CD14-positive monocyte (primary cell): Measurements from ENCODE around the gene VPS37B. TPM values are rescaled to one million over a fixed set of nuclear protein-coding genes. Genes with fewer than 3 reads are reported as not detected.

Experiments
- DNase-seq, 3 donors: peaks; one replicate each; pipeline ENCODE4 v3.0.0-alpha.2; 2011 to 2022
- H2AFZ ChIP-seq: 2 replicates; pipeline ENCODE4 v1.6.0; 2012; ENCODE audit warnings: mild to moderate bottlenecking, low read depth, low read length, inconsistent platforms; ENCODE audit not compliant: insufficient read depth, poor library complexity, severe bottlenecking
- H3K27ac ChIP-seq, 2 donors: 1 replicate in 1 of 2; 2 replicates in 1 of 2; pipeline ENCODE4 v1.5.1; 2012 to 2013; ENCODE audit warnings: low read length in 2 of 2, control low read depth in 1 of 2, inconsistent platforms in 1 of 2, low read depth in 1 of 2, mild to moderate bottlenecking in 1 of 2
- H3K27me3 ChIP-seq, 2 donors: one replicate each; pipeline versions ENCODE4 v1.6.0 to v1.6.1; 2011 to 2013; ENCODE audit warnings: low read length in 2 of 2; ENCODE audit not compliant: control insufficient read depth in 2 of 2, insufficient read depth in 2 of 2
- H3K36me3 ChIP-seq, 2 donors: replicated peaks in 1 of 2; 1 replicate in 1 of 2; 2 replicates in 1 of 2; pipeline versions ENCODE4 v1.5.1 to v1.6.1; 2012 to 2013; ENCODE audit warnings: low read length in 2 of 2, control low read depth in 1 of 2, inconsistent platforms in 1 of 2, mild to moderate bottlenecking in 1 of 2; ENCODE audit not compliant: insufficient read depth in 2 of 2, control insufficient read depth in 1 of 2
- H3K4me1 ChIP-seq, 2 donors: 1 replicate in 1 of 2; 2 replicates in 1 of 2; pipeline versions ENCODE4 v1.5.1 to v1.6.1; 2012 to 2013; ENCODE audit warnings: low read length in 2 of 2, control low read depth in 1 of 2, inconsistent platforms in 1 of 2, mild to moderate bottlenecking in 1 of 2, moderate library complexity in 1 of 2; ENCODE audit not compliant: insufficient read depth in 2 of 2, control insufficient read depth in 1 of 2
- H3K4me2 ChIP-seq: replicated peaks from 2 replicates; pipeline ENCODE3; 2012; ENCODE audit warnings: low read length, moderate library complexity, mild to moderate bottlenecking; ENCODE audit not compliant: poor library complexity, severe bottlenecking; ENCODE audit errors: extremely low read depth
- H3K4me3 ChIP-seq, 3 experiments: fragments of 200-600 bp in 1 of 3; sonication (generic) in 1 of 3; replicated peaks in 1 of 3; 1 replicate in 2 of 3; 2 replicates in 1 of 3; pipeline ENCODE4 v1.5.1; 2011 to 2013; ENCODE audit warnings: low read length in 3 of 3, mild to moderate bottlenecking in 3 of 3, control low read depth in 2 of 3, low read depth in 2 of 3, inconsistent platforms in 1 of 3, moderate library complexity in 1 of 3
- H3K79me2 ChIP-seq: 2 replicates; pipeline ENCODE4 v1.6.0; 2012; ENCODE audit warnings: mild to moderate bottlenecking, control low read depth, inconsistent platforms, low read length, moderate library complexity; ENCODE audit not compliant: insufficient read depth
- H3K9ac ChIP-seq: 2 replicates; pipeline ENCODE4 v1.6.0; 2017; ENCODE audit warnings: low read length, mild to moderate bottlenecking; ENCODE audit not compliant: insufficient read depth, poor library complexity, severe bottlenecking
- H3K9me3 ChIP-seq, 2 donors: replicated peaks in 1 of 2; 1 replicate in 1 of 2; 2 replicates in 1 of 2; pipeline versions ENCODE4 v1.5.1 to v1.6.1; 2012 to 2013; ENCODE audit warnings: low read length in 2 of 2, control low read depth in 1 of 2; ENCODE audit not compliant: control insufficient read depth in 1 of 2, insufficient read depth in 1 of 2
- H4K20me1 ChIP-seq: 2 replicates; pipeline ENCODE4 v1.6.0; 2012; ENCODE audit warnings: mild to moderate bottlenecking, low read length, control low read depth, moderate library complexity; ENCODE audit not compliant: insufficient read depth
- H3K27ac Mint-ChIP-seq, 7 donors: one replicate each; pipeline ENCODE4 v1.8.0; 2020; ENCODE audit warnings: mild to moderate bottlenecking in 7 of 7, mixed read lengths in 7 of 7, moderate library complexity in 6 of 7, inconsistent platforms in 2 of 7
- H3K27me3 Mint-ChIP-seq, 3 donors: one replicate each; pipeline ENCODE4 v1.8.0; 2021 to 2022; ENCODE audit warnings: low read depth in 3 of 3, mild to moderate bottlenecking in 3 of 3, mixed read lengths in 3 of 3, moderate library complexity in 3 of 3, inconsistent platforms in 1 of 3
- H3K36me3 Mint-ChIP-seq, 2 donors: one replicate each; pipeline ENCODE4 v1.8.0; 2020; ENCODE audit warnings: mixed read lengths in 2 of 2, inconsistent platforms in 1 of 2, mild to moderate bottlenecking in 1 of 2
- H3K4me1 Mint-ChIP-seq: one replicate; pipeline ENCODE4 v1.8.0; 2020; ENCODE audit warnings: mild to moderate bottlenecking, mixed read lengths
- H3K4me3 Mint-ChIP-seq, 2 donors: one replicate each; pipeline ENCODE4 v1.8.0; 2020; ENCODE audit warnings: mild to moderate bottlenecking in 2 of 2, mixed read lengths in 2 of 2, moderate library complexity in 1 of 2
- H3K9me3 Mint-ChIP-seq, 7 donors: one replicate each; pipeline ENCODE4 v1.8.0; 2020 to 2022; ENCODE audit warnings: mixed read lengths in 7 of 7, mild to moderate bottlenecking in 6 of 7, moderate library complexity in 6 of 7, inconsistent platforms in 2 of 7
- WGBS: methylation state at CpG from one replicate; pipeline ENCODE4 v1.1.5; 2013; ENCODE audit warnings: missing lambda C conversion rate; ENCODE audit not compliant: insufficient coverage; 5-methylcytosine and 5-hydroxymethylcytosine counted together
- intact Hi-C, 2 donors: fragments of 100-400 bp; cut with micrococcal nuclease; formaldehyde crosslinking; loops; one replicate each; pipeline versions ENCODE4 v1.15.0 to v1.15.1; 2023
- polyA plus RNA-seq, 3 donors: library from polyadenylated mRNA; depleted of rRNA in 1 of 3; unstranded in 2 of 3; stranded (reverse) in 1 of 3; fragments of 300-500 nt in 2 of 3; fragments of >200 nt in 1 of 3; fragmentation: Illumina TruSeq in 2 of 3; gene quantifications; 1 replicate in 2 of 3; 2 replicates in 1 of 3; pipeline ENCODE4 v1.2.3, GENCODE V29; 2012 to 2021
- TF ChIP-seq, protein P1 (sequence below): fragments of 200-600 bp; IDR thresholded peaks from one replicate; pipeline ENCODE4 v1.8.0; 2022; ENCODE audit warnings: antibody characterized with exemption, mild to moderate bottlenecking

The VPS37B gene
- polyA plus RNA-seq, 3 donors = 12.3 to 34.3 (median 16.4) TPM

GRCh38 chr12:122825773-122826724 lies 69.9 kb downstream of the VPS37B start:
- peaks cover 0 to 2% of the 10 kb centered on the region in 2 donors for H3K27me3 ChIP-seq
- no peak for DNase-seq
- peak overlapping the region; percentile 51 to 59 for H3K4me3 Mint-ChIP-seq
- H3K9me3 Mint-ChIP-seq = peaks cover 0 to 2% (median under 1%) of the 10 kb centered on the region in 7 donors
- H3K36me3 ChIP-seq = no peaks in the 10 kb centered on the region
- peak overlapping the region in 1 of 3 experiments; percentile 25 for H3K4me3 ChIP-seq
- peaks cover 9% of the 10 kb centered on the region for H3K4me1 Mint-ChIP-seq
- 0% methylated on average over 2 of the region's 22 CpGs for WGBS
- intact Hi-C loops = no loop called here
- no peaks in the 10 kb centered on the region for H4K20me1 ChIP-seq
- H3K27me3 Mint-ChIP-seq = peaks cover 2 to 15% (median 8%) of the 10 kb centered on the region in 3 donors
- H3K27ac Mint-ChIP-seq = no peak overlapping the region
- H3K4me2 ChIP-seq = peak overlapping the region; percentile 40
- H3K4me1 ChIP-seq = no peaks in the 10 kb centered on the region
- H3K79me2 ChIP-seq = no peaks in the 10 kb centered on the region
- H3K9ac ChIP-seq = no peak overlapping the region
- TF ChIP-seq, protein P1, sequence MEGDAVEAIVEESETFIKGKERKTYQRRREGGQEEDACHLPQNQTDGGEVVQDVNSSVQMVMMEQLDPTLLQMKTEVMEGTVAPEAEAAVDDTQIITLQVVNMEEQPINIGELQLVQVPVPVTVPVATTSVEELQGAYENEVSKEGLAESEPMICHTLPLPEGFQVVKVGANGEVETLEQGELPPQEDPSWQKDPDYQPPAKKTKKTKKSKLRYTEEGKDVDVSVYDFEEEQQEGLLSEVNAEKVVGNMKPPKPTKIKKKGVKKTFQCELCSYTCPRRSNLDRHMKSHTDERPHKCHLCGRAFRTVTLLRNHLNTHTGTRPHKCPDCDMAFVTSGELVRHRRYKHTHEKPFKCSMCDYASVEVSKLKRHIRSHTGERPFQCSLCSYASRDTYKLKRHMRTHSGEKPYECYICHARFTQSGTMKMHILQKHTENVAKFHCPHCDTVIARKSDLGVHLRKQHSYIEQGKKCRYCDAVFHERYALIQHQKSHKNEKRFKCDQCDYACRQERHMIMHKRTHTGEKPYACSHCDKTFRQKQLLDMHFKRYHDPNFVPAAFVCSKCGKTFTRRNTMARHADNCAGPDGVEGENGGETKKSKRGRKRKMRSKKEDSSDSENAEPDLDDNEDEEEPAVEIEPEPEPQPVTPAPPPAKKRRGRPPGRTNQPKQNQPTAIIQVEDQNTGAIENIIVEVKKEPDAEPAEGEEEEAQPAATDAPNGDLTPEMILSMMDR = no peak
- H3K36me3 Mint-ChIP-seq = no peaks in the 10 kb centered on the region
- peak overlapping the region; percentile 57 for H2AFZ ChIP-seq
- no peak overlapping the region for H3K27ac ChIP-seq
- no peaks in the 10 kb centered on the region for H3K9me3 ChIP-seq

DNA sequence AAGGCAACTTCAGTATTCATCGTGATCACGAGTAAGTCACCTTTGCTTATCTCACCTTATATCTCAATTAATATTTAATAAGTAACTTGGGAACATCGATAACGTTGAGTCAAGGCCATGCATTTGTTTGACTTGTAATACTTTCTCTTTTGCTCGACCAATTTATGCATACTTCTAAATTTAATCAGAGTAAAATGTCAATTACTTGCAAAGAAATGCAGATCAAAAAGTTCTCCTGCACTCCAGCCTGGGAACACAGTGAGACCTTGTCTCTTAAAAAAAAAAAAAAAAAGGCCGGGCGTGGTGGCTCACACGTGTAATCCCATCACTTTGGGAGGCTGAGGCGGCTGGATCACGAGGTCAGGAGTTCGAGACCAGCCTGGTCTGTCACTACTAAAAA lies 72.5 kb downstream of the VPS37B start:
- Histone ChIP-seq H2AFZ (no peak overlapping the region), H3K27ac (no peak overlapping the region), H3K27me3 (peaks cover 0 to 2% of the 10 kb centered on the region in 2 donors), H3K4me1 (no peaks in the 10 kb centered on the region), H3K4me3 (no peak overlapping the region), H4K20me1 (no peaks in the 10 kb centered on the region), H3K79me2 (no peaks in the 10 kb centered on the region), H3K9me3 (no peaks in the 10 kb centered on the region), H3K9ac (no peak overlapping the region), H3K4me2 (no peak overlapping the region), H3K36me3 (no peaks in the 10 kb centered on the region)
- H3K9me3 Mint-ChIP-seq = peaks cover 0 to 3% (median 0%) of the 10 kb centered on the region in 7 donors
- H3K27ac Mint-ChIP-seq = no peak overlapping the region
- H3K4me3 Mint-ChIP-seq = no peak overlapping the region
- intact Hi-C loops = no loop called here
- no peaks in the 10 kb centered on the region for H3K36me3 Mint-ChIP-seq
- H3K27me3 Mint-ChIP-seq = peaks cover 0 to 11% (median 8%) of the 10 kb centered on the region in 3 donors
- DNase-seq = no peak
- TF ChIP-seq, protein P1 = no peak
- peaks cover 6% of the 10 kb centered on the region for H3K4me1 Mint-ChIP-seq
- WGBS = no CpG with 5 or more reads among the region's 11 CpGs
